HepG2 (cell line): ENCODE results near the gene TUBA1A. TPM values are rescaled to one million over a fixed set of nuclear protein-coding genes. Genes with fewer than 3 reads are reported as not detected.

ENCODE experiments used
- ATAC-seq: fragments of 200-7000 bp; cut with Tn5 transposase; 3 replicates; pipeline ENCODE4 v1.9.1; 2020; ENCODE audit warnings: mild to moderate bottlenecking, moderate library complexity
- BruUV-seq: library from RNA; stranded (reverse); fragments of 400-500 nt; replicated peaks from 2 replicates; lab custom pipeline; 2021; lab: Mats Ljungman, UMichigan
- CTCF ChIA-PET: fragments of 300-600 bp; formaldehyde crosslinking; extraction: SDS; loops from one replicate; lab custom pipeline; 2021; ENCODE audit warnings: low total read pairs, inconsistent platforms, low intra/inter-chr PET ratio; lab: Yijun Ruan, JAX
- POLR2A ChIA-PET: fragments of 350-600 bp; sonication (Branson Sonifier 250); formaldehyde crosslinking; loops from one replicate; lab custom pipeline; 2020; ENCODE audit warnings: antibody characterized with exemption, inconsistent platforms; lab: Yijun Ruan, JAX
- DNase-seq: peaks from one replicate; pipeline ENCODE4 v3.0.0-alpha.2; 2015; ENCODE audit warnings: low spot score
- FAIRE-seq: peaks from 3 replicates; lab custom pipeline; 2011; peaks lifted over from hg19 to GRCh38; lab: Jason Lieb, UNC
- H2AFZ ChIP-seq: one replicate; pipeline ENCODE4 v1.6.1; 2011; ENCODE audit warnings: low read length, inconsistent platforms
- H3K27ac ChIP-seq: fragments of 300-600 bp; 3 replicates; pipeline ENCODE4 v1.8.0; 2011; ENCODE audit warnings: mixed run types, mild to moderate bottlenecking, mixed read lengths, low read length, inconsistent platforms; ENCODE audit not compliant: insufficient read depth; ENCODE audit errors: extremely low read length
- H3K27me3 ChIP-seq, 2 experiments: fragments of 200-600 bp in 1 of 2; 2 replicates in 1 of 2; 3 replicates in 1 of 2; pipeline versions ENCODE4 v1.6.0 to v1.8.0; 2011; ENCODE audit warnings: low read length in 2 of 2, mild to moderate bottlenecking in 2 of 2, moderate library complexity in 2 of 2, inconsistent platforms in 1 of 2; ENCODE audit not compliant: insufficient read depth in 2 of 2, control insufficient read depth in 1 of 2
- H3K36me3 ChIP-seq, 2 experiments: fragments of 200-600 bp in 1 of 2; replicated peaks in 1 of 2; 2 replicates in 1 of 2; 3 replicates in 1 of 2; pipeline versions ENCODE4 v1.5.1 to v1.8.0; 2011; ENCODE audit warnings: low read length in 2 of 2, inconsistent platforms in 1 of 2; ENCODE audit not compliant: insufficient read depth in 2 of 2, control insufficient read depth in 1 of 2
- H3K4me1 ChIP-seq: 2 replicates; pipeline ENCODE4 v1.5.1; 2012; ENCODE audit warnings: low read length, inconsistent platforms; ENCODE audit not compliant: insufficient read depth
- H3K4me2 ChIP-seq: 2 replicates; pipeline ENCODE4 v1.6.0; 2011; ENCODE audit warnings: low read depth, low read length, inconsistent platforms
- H3K4me3 ChIP-seq, 3 experiments: fragments of 200-600 bp in 1 of 3; sonication (generic), shearing (Covaris generic) in 1 of 3; replicated peaks in 1 of 3; 2 replicates each; pipeline ENCODE4 v1.5.1; 2011 to 2016; ENCODE audit warnings: low read length in 3 of 3, inconsistent platforms in 2 of 3, low read depth in 2 of 3, mild to moderate bottlenecking in 2 of 3, control low read depth in 1 of 3, mixed read lengths in 1 of 3; ENCODE audit not compliant: insufficient read depth in 1 of 3
- H3K79me2 ChIP-seq: one replicate; pipeline ENCODE4 v1.6.1; 2011; ENCODE audit warnings: low read length, inconsistent platforms; ENCODE audit not compliant: insufficient read depth
- H3K9ac ChIP-seq: 2 replicates; pipeline ENCODE4 v1.6.0; 2011; ENCODE audit warnings: mild to moderate bottlenecking, low read depth, low read length, inconsistent platforms; ENCODE audit not compliant: insufficient read depth
- H3K9me3 ChIP-seq: 2 replicates; pipeline ENCODE4 v1.5.1; 2012; ENCODE audit warnings: mild to moderate bottlenecking, low read length
- H4K20me1 ChIP-seq: 2 replicates; pipeline ENCODE4 v1.6.0; 2011; ENCODE audit warnings: inconsistent platforms, mild to moderate bottlenecking, low read length, moderate library complexity; ENCODE audit not compliant: insufficient read depth
- BRCA1 ChIP-seq: sonication (generic); formaldehyde crosslinking; IDR thresholded peaks from 2 replicates; pipeline ENCODE4 v1.4.0; 2020; ENCODE audit warnings: missing genetic modification reagents
- MTA3 ChIP-seq: sonication (generic); formaldehyde crosslinking; IDR thresholded peaks from 2 replicates; pipeline ENCODE4 v1.4.0; 2020; ENCODE audit warnings: missing genetic modification reagents
- PATZ1 ChIP-seq: sonication (generic); formaldehyde crosslinking; IDR thresholded peaks from 2 replicates; pipeline ENCODE4 v1.4.0; 2020; ENCODE audit warnings: missing genetic modification reagents
- PRPF4 ChIP-seq: fragments of 200-400 bp; formaldehyde crosslinking; IDR thresholded peaks from 2 replicates; pipeline ENCODE4 v1.6.1; 2016; ENCODE audit warnings: low read length, low read depth; ENCODE audit not compliant: poor library complexity, severe bottlenecking
- SETDB1 ChIP-seq: sonication (generic); formaldehyde crosslinking; IDR thresholded peaks from 2 replicates; pipeline ENCODE4 v1.5.1; 2020; ENCODE audit warnings: missing genetic modification reagents, mild to moderate bottlenecking, borderline replicate concordance
- TCF7L2 ChIP-seq: IDR thresholded peaks from 2 replicates; pipeline ENCODE4 v1.6.1; 2011; ENCODE audit warnings: mild to moderate bottlenecking, low read depth, low read length, moderate library complexity
- ZNF577 ChIP-seq: sonication (generic); formaldehyde crosslinking; IDR thresholded peaks from 2 replicates; pipeline ENCODE4 v1.4.0; 2020; ENCODE audit warnings: mild to moderate bottlenecking, low read depth, missing genetic modification reagents, borderline replicate concordance
- ZNF687 ChIP-seq: sonication (generic); formaldehyde crosslinking; IDR thresholded peaks from 2 replicates; pipeline ENCODE4 v1.5.1; 2020; ENCODE audit warnings: mild to moderate bottlenecking, missing genetic modification reagents, moderate library complexity
- WGBS: methylation state at CpG from one replicate; pipeline ENCODE4 v1.1.6; 2017; ENCODE audit warnings: low lambda C conversion rate; 5-methylcytosine and 5-hydroxymethylcytosine counted together
- in situ Hi-C: cut with HindIII; loops from 2 replicates; pipeline ENCODE4 v1.10.0; 2017; ENCODE audit warnings: low pct_unique_long_range_greater_than_20kb; ENCODE audit not compliant: extremely low pct_ligation_motif_present
- intact Hi-C: fragments of 100-400 bp; cut with micrococcal nuclease; formaldehyde crosslinking; loops from one replicate; pipeline ENCODE4 v1.10.0; 2022; ENCODE audit not compliant: unreplicated experiment
- polyA plus RNA-seq, 8 experiments: library from polyadenylated mRNA; depleted of rRNA in 3 of 8; stranded (reverse) in 7 of 8; unstranded in 1 of 8; fragments of >200 nt; fragmentation: Illumina TruSeq in 4 of 8; extraction: Trizol in 4 of 8; gene quantifications; 2 replicates each; pipeline versions ENCODE4 v1.2.1 to v1.2.3, GENCODE V29; 2011 to 2016; ENCODE audit warnings: low read depth in 4 of 8, missing spikeins in 1 of 8, mixed read lengths in 1 of 8; ENCODE audit not compliant: insufficient read depth in 1 of 8
- total RNA-seq, 5 experiments: library from RNA; depleted of rRNA; stranded (reverse); fragments of >200 nt; fragmentation: Illumina TruSeq; extraction: Trizol; gene quantifications; 2 replicates each; pipeline ENCODE4 v1.2.3, GENCODE V29; 2016; ENCODE audit warnings: low read depth in 1 of 5
- TF ChIP-seq, protein P1 (sequence below): sonication (generic); formaldehyde crosslinking; IDR thresholded peaks from 2 replicates; pipeline ENCODE4 v1.5.1; 2020; ENCODE audit warnings: mild to moderate bottlenecking, missing genetic modification reagents, borderline replicate concordance
- TF ChIP-seq, protein P2 (sequence below): sonication (generic); formaldehyde crosslinking; IDR thresholded peaks from 2 replicates; pipeline ENCODE4 v1.4.0; 2020; ENCODE audit warnings: missing genetic modification reagents

Gene TUBA1A
- total and polyA plus RNA-seq, 2 of the 13 experiments (the other 11 are each of a cell fraction or from before 2014, with no cell fraction given), result 20.7 to 24.8 TPM

GRCh38 chr12:49187184-49187583 lies 1.7 kb downstream of the TUBA1A start:
- Histone ChIP-seq H3K27me3 (peaks cover 3 to 13% of the 10 kb centered on the region in 2 experiments; a peak in 3 of 5 replicates), H3K4me1 (no peaks in the 10 kb centered on the region; the same call in 1 of the 2 replicates), H3K4me3 (no peak overlapping the region), H3K27ac (no peak overlapping the region), H3K9ac (no peak overlapping the region), H3K9me3 (no peaks in the 10 kb centered on the region), H4K20me1 (no peaks in the 10 kb centered on the region), H2AFZ (no peak overlapping the region), H3K36me3 (no peaks in the 10 kb centered on the region), H3K4me2 (no peak overlapping the region), H3K79me2 (no peaks in the 10 kb centered on the region)
- FAIRE-seq, result no peak
- ChIA-PET CTCF (no interaction called here), POLR2A (no interaction called here)
- intact Hi-C loops, result no loop called here
- in situ Hi-C loops, result no loop called here
- no peak for DNase-seq
- TSS peak; percentile 61 for BruUV-seq
- 63% methylated on average over 5 of the region's 5 CpGs for WGBS
- ATAC-seq, result no peak
- TF ChIP-seq TCF7L2 (no peak), PRPF4 (no peak), ZNF687 (CRISPR knock-in tag) (no peak), ZNF577 (CRISPR knock-in tag) (no peak), SETDB1 (CRISPR knock-in tag) (no peak), PATZ1 (no peak), BRCA1 (CRISPR knock-in tag) (no peak), MTA3 (no peak)
- TF ChIP-seq, protein P1, sequence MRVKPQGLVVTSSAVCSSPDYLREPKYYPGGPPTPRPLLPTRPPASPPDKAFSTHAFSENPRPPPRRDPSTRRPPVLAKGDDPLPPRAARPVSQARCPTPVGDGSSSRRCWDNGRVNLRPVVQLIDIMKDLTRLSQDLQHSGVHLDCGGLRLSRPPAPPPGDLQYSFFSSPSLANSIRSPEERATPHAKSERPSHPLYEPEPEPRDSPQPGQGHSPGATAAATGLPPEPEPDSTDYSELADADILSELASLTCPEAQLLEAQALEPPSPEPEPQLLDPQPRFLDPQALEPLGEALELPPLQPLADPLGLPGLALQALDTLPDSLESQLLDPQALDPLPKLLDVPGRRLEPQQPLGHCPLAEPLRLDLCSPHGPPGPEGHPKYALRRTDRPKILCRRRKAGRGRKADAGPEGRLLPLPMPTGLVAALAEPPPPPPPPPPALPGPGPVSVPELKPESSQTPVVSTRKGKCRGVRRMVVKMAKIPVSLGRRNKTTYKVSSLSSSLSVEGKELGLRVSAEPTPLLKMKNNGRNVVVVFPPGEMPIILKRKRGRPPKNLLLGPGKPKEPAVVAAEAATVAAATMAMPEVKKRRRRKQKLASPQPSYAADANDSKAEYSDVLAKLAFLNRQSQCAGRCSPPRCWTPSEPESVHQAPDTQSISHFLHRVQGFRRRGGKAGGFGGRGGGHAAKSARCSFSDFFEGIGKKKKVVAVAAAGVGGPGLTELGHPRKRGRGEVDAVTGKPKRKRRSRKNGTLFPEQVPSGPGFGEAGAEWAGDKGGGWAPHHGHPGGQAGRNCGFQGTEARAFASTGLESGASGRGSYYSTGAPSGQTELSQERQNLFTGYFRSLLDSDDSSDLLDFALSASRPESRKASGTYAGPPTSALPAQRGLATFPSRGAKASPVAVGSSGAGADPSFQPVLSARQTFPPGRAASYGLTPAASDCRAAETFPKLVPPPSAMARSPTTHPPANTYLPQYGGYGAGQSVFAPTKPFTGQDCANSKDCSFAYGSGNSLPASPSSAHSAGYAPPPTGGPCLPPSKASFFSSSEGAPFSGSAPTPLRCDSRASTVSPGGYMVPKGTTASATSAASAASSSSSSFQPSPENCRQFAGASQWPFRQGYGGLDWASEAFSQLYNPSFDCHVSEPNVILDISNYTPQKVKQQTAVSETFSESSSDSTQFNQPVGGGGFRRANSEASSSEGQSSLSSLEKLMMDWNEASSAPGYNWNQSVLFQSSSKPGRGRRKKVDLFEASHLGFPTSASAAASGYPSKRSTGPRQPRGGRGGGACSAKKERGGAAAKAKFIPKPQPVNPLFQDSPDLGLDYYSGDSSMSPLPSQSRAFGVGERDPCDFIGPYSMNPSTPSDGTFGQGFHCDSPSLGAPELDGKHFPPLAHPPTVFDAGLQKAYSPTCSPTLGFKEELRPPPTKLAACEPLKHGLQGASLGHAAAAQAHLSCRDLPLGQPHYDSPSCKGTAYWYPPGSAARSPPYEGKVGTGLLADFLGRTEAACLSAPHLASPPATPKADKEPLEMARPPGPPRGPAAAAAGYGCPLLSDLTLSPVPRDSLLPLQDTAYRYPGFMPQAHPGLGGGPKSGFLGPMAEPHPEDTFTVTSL (CRISPR knock-in tag), result no peak
- TF ChIP-seq, protein P2, sequence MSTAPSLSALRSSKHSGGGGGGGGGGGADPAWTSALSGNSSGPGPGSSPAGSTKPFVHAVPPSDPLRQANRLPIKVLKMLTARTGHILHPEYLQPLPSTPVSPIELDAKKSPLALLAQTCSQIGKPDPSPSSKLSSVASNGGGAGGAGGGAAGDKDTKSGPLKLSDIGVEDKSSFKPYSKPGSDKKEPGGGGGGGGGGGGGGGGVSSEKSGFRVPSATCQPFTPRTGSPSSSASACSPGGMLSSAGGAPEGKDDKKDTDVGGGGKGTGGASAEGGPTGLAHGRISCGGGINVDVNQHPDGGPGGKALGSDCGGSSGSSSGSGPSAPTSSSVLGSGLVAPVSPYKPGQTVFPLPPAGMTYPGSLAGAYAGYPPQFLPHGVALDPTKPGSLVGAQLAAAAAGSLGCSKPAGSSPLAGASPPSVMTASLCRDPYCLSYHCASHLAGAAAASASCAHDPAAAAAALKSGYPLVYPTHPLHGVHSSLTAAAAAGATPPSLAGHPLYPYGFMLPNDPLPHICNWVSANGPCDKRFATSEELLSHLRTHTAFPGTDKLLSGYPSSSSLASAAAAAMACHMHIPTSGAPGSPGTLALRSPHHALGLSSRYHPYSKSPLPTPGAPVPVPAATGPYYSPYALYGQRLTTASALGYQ (CRISPR knock-in tag), result no peak
